GDM1 (cell line): ENCODE data around the gene GMIP.
"Not testable (repeated sequence)": the region's sequence is repeated elsewhere in the genome, so short reads cannot be mapped to it uniquely, and the experiment has no call there.

ENCODE experiments used
- DNase-seq: peaks from one replicate; lab custom pipeline; 2025; lab: John Stamatoyannopoulos, UW

GMIP gene

GRCh38 chr19:19643158-19644053 is at the start of gene GMIP:
GMIP (minus strand) TSS chr19:19643657; CDS start chr19:19643529, 128 bp downstream.
- DNase-seq, result peak; percentile 40

GRCh38 chr19:19691683-19692082 is 48.2 kb upstream of the GMIP start:
- DNase-seq, result no peak

GRCh38 chr19:19689023-19689422 is 45.6 kb upstream of the GMIP start:
- DNase-seq, result not testable (repeated sequence)

GRCh38 chr19:19687090-19687489 is 43.6 kb upstream of the GMIP start:
- DNase-seq, result no peak

- DNase-seq, result no peak
Observed at GRCh38 chr19:19686580-19686979, 43.1 kb upstream of the GMIP start.

GRCh38 chr19:19686119-19686518 is 42.7 kb upstream of the GMIP start:
- not testable (repeated sequence) for DNase-seq

- DNase-seq, result no peak
Observed at GRCh38 chr19:19679176-19680073, 36.0 kb upstream of the GMIP start.

- DNase-seq, result no peak
Observed at GRCh38 chr19:19677579-19677978, 34.1 kb upstream of the GMIP start.

- no peak for DNase-seq
Observed at GRCh38 chr19:19674315-19674714, 30.9 kb upstream of the GMIP start.

GRCh38 chr19:19672816-19673215 is 29.4 kb upstream of the GMIP start:
- no peak for DNase-seq

- no peak for DNase-seq
Observed at GRCh38 chr19:19670070-19670551, 26.7 kb upstream of the GMIP start.

- peak; percentile 91 for DNase-seq
Observed at GRCh38 chr19:19668230-19669012, 25.0 kb upstream of the GMIP start, which contains the start of gene ZNF101. ZNF101 (plus strand) TSS chr19:19668839; CDS start chr19:19668964, 125 bp downstream.

GRCh38 chr19:19665420-19665948 is 22.0 kb upstream of the GMIP start:
- not testable (repeated sequence) for DNase-seq

GRCh38 chr19:19663256-19664120 is 20.0 kb upstream of the GMIP start, which contains the start of gene ATP13A1:
ATP13A1 (minus strand) TSS chr19:19663676; CDS start chr19:19663666, 10 bp downstream.
- DNase-seq, result peak; percentile 97

- no peak for DNase-seq
Observed at GRCh38 chr19:19662871-19663255, 19.4 kb upstream of the GMIP start.

- DNase-seq, result no peak
Observed at GRCh38 chr19:19662344-19662743, 18.9 kb upstream of the GMIP start.

- peak; percentile 9 for DNase-seq
Observed at GRCh38 chr19:19661675-19662251, 18.3 kb upstream of the GMIP start.

- DNase-seq, result no peak
Observed at GRCh38 chr19:19661141-19661674, 17.8 kb upstream of the GMIP start.

- DNase-seq, result no peak
Observed at GRCh38 chr19:19659646-19660245, 16.3 kb upstream of the GMIP start.
